ENCODE results near the gene TAF6. TPM values are rescaled to one million over a fixed set of nuclear protein-coding genes. Genes with fewer than 3 reads are reported as not detected.

TAF6 gene
- total and polyA plus RNA-seq, 9 of the 15 experiments (the other 6 are each of a cell fraction or from before 2014, with no cell fraction given): 0.78 to 78.7 (median 21.3) TPM

DNA sequence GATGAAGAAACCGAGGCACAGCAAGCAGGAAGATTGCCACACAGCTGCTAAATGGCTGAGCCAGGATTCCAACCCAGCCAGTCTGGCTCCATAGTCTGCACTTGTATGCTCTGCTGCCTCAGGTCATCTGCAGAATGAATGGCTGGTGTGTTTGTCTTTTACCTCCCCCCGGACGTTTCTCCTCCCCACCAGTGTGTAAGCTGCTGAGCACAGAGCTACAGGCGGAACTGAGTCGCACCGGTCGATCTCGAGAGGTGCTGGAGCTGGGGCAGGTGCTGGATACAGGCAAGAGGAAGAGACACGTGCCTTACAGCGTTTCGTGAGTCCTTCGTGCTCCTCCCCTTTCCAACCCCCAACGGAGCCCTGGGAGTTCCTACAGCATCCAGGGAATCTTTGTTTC lies 2.9 kb upstream of the TAF6 start (continued):
- TF ChIP-seq ZC3H8 (IDR thresholded peaks at IDR 0.05) (no peak), SAP30 (IDR thresholded peaks at IDR 0.05; ENCODE audit: borderline replicate concordance, insufficient read depth, low read depth, low read length, poor library complexity, severe bottlenecking) (no peak), ZNF551 (CRISPR knock-in tag; IDR thresholded peaks at IDR 0.05) (no peak), CBX3 (IDR thresholded peaks at IDR 0.05; ENCODE audit: borderline replicate concordance in 1 of 2, low read length in 2 of 2) (no peak; a peak in 1 of 3 replicates), JUNB (CRISPR knock-in tag; conservative IDR thresholded peaks at IDR 0.05) (no peak), ZFP36 (IDR thresholded peaks at IDR 0.05; ENCODE audit: low read depth, low read length, partially characterized antibody) (no peak), KAT2B (IDR thresholded peaks at IDR 0.05; ENCODE audit: low read depth, low read length) (no peak), IFI16 (CRISPR knock-in tag; IDR thresholded peaks at IDR 0.05) (no peak), RBFOX2 (IDR thresholded peaks at IDR 0.05; ENCODE audit: low read depth, low read length) (no peak)
- TF ChIP-seq, protein P1, sequence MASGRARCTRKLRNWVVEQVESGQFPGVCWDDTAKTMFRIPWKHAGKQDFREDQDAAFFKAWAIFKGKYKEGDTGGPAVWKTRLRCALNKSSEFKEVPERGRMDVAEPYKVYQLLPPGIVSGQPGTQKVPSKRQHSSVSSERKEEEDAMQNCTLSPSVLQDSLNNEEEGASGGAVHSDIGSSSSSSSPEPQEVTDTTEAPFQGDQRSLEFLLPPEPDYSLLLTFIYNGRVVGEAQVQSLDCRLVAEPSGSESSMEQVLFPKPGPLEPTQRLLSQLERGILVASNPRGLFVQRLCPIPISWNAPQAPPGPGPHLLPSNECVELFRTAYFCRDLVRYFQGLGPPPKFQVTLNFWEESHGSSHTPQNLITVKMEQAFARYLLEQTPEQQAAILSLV (tag; IDR thresholded peaks at IDR 0.05): no peak
- TF ChIP-seq, protein P2, sequence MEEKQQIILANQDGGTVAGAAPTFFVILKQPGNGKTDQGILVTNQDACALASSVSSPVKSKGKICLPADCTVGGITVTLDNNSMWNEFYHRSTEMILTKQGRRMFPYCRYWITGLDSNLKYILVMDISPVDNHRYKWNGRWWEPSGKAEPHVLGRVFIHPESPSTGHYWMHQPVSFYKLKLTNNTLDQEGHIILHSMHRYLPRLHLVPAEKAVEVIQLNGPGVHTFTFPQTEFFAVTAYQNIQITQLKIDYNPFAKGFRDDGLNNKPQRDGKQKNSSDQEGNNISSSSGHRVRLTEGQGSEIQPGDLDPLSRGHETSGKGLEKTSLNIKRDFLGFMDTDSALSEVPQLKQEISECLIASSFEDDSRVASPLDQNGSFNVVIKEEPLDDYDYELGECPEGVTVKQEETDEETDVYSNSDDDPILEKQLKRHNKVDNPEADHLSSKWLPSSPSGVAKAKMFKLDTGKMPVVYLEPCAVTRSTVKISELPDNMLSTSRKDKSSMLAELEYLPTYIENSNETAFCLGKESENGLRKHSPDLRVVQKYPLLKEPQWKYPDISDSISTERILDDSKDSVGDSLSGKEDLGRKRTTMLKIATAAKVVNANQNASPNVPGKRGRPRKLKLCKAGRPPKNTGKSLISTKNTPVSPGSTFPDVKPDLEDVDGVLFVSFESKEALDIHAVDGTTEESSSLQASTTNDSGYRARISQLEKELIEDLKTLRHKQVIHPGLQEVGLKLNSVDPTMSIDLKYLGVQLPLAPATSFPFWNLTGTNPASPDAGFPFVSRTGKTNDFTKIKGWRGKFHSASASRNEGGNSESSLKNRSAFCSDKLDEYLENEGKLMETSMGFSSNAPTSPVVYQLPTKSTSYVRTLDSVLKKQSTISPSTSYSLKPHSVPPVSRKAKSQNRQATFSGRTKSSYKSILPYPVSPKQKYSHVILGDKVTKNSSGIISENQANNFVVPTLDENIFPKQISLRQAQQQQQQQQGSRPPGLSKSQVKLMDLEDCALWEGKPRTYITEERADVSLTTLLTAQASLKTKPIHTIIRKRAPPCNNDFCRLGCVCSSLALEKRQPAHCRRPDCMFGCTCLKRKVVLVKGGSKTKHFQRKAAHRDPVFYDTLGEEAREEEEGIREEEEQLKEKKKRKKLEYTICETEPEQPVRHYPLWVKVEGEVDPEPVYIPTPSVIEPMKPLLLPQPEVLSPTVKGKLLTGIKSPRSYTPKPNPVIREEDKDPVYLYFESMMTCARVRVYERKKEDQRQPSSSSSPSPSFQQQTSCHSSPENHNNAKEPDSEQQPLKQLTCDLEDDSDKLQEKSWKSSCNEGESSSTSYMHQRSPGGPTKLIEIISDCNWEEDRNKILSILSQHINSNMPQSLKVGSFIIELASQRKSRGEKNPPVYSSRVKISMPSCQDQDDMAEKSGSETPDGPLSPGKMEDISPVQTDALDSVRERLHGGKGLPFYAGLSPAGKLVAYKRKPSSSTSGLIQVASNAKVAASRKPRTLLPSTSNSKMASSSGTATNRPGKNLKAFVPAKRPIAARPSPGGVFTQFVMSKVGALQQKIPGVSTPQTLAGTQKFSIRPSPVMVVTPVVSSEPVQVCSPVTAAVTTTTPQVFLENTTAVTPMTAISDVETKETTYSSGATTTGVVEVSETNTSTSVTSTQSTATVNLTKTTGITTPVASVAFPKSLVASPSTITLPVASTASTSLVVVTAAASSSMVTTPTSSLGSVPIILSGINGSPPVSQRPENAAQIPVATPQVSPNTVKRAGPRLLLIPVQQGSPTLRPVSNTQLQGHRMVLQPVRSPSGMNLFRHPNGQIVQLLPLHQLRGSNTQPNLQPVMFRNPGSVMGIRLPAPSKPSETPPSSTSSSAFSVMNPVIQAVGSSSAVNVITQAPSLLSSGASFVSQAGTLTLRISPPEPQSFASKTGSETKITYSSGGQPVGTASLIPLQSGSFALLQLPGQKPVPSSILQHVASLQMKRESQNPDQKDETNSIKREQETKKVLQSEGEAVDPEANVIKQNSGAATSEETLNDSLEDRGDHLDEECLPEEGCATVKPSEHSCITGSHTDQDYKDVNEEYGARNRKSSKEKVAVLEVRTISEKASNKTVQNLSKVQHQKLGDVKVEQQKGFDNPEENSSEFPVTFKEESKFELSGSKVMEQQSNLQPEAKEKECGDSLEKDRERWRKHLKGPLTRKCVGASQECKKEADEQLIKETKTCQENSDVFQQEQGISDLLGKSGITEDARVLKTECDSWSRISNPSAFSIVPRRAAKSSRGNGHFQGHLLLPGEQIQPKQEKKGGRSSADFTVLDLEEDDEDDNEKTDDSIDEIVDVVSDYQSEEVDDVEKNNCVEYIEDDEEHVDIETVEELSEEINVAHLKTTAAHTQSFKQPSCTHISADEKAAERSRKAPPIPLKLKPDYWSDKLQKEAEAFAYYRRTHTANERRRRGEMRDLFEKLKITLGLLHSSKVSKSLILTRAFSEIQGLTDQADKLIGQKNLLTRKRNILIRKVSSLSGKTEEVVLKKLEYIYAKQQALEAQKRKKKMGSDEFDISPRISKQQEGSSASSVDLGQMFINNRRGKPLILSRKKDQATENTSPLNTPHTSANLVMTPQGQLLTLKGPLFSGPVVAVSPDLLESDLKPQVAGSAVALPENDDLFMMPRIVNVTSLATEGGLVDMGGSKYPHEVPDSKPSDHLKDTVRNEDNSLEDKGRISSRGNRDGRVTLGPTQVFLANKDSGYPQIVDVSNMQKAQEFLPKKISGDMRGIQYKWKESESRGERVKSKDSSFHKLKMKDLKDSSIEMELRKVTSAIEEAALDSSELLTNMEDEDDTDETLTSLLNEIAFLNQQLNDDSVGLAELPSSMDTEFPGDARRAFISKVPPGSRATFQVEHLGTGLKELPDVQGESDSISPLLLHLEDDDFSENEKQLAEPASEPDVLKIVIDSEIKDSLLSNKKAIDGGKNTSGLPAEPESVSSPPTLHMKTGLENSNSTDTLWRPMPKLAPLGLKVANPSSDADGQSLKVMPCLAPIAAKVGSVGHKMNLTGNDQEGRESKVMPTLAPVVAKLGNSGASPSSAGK (IDR thresholded peaks at IDR 0.05): 0 out of 2 replicates have a peak, but pooled peaks have one; percentile 15
- TF ChIP-seq, protein P3, sequence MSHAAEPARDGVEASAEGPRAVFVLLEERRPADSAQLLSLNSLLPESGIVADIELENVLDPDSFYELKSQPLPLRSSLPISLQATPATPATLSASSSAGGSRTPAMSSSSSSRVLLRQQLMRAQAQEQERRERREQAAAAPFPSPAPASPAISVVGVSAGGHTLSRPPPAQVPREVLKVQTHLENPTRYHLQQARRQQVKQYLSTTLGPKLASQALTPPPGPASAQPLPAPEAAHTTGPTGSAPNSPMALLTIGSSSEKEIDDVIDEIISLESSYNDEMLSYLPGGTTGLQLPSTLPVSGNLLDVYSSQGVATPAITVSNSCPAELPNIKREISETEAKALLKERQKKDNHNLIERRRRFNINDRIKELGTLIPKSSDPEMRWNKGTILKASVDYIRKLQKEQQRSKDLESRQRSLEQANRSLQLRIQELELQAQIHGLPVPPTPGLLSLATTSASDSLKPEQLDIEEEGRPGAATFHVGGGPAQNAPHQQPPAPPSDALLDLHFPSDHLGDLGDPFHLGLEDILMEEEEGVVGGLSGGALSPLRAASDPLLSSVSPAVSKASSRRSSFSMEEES (CRISPR knock-in tag; IDR thresholded peaks at IDR 0.05): no peak
- TF ChIP-seq, protein P4, sequence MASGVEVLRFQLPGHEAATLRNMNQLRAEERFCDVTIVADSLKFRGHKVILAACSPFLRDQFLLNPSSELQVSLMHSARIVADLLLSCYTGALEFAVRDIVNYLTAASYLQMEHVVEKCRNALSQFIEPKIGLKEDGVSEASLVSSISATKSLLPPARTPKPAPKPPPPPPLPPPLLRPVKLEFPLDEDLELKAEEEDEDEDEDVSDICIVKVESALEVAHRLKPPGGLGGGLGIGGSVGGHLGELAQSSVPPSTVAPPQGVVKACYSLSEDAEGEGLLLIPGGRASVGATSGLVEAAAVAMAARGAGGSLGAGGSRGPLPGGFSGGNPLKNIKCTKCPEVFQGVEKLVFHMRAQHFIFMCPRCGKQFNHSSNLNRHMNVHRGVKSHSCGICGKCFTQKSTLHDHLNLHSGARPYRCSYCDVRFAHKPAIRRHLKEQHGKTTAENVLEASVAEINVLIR (CRISPR knock-in tag; IDR thresholded peaks at IDR 0.05): no peak

All from K562 (cell line).